Lung (tissue), 12 donors: Measurements from ENCODE around the gene HMG20B. TPM values are rescaled to one million over a fixed set of nuclear protein-coding genes. Genes with fewer than 3 reads are reported as not detected.

Experiments
- ATAC-seq: fragments of 200-7000 bp; cut with Tn5 transposase; one replicate; pipeline ENCODE4 v1.9.1; 2020; ENCODE audit warnings: moderate number of reproducible peaks; ENCODE audit not compliant: insufficient read depth, low FRiP score
- DNase-seq, 3 donors: peaks; one replicate each; pipeline ENCODE4 v3.0.0-alpha.2; 2013 to 2017
- H3K27ac ChIP-seq, 2 donors: one replicate each; pipeline ENCODE4 v1.5.1; 2013; ENCODE audit warnings: mild to moderate bottlenecking in 2 of 2, moderate library complexity in 2 of 2, control low read depth in 1 of 2, inconsistent platforms in 1 of 2, low read depth in 1 of 2, low read length in 1 of 2
- H3K27me3 ChIP-seq, 3 donors: one replicate each; pipeline ENCODE4 v1.5.1; 2013; ENCODE audit warnings: low read length in 2 of 3; ENCODE audit not compliant: control insufficient read depth in 3 of 3, insufficient read depth in 3 of 3
- H3K36me3 ChIP-seq, 4 donors: one replicate each; pipeline ENCODE4 v1.5.1; 2013; ENCODE audit warnings: low read length in 4 of 4, mild to moderate bottlenecking in 1 of 4, moderate library complexity in 1 of 4; ENCODE audit not compliant: control insufficient read depth in 4 of 4, insufficient read depth in 4 of 4
- H3K4me1 ChIP-seq, 5 donors: one replicate each; pipeline ENCODE4 v1.5.1; 2013; ENCODE audit warnings: low read length in 5 of 5, mild to moderate bottlenecking in 2 of 5, moderate library complexity in 1 of 5; ENCODE audit not compliant: control insufficient read depth in 5 of 5, insufficient read depth in 5 of 5
- H3K4me3 ChIP-seq: one replicate; pipeline ENCODE4 v1.5.1; 2013; ENCODE audit warnings: mild to moderate bottlenecking, control low read depth, moderate library complexity
- H3K9ac ChIP-seq, 2 donors: one replicate each; pipeline ENCODE4 v1.5.1; 2013; ENCODE audit warnings: low read length in 2 of 2, control low read depth in 1 of 2; ENCODE audit not compliant: insufficient read depth in 1 of 2
- H3K9me3 ChIP-seq, 4 donors: one replicate each; pipeline ENCODE4 v1.5.1; 2013; ENCODE audit warnings: low read length in 3 of 4, mild to moderate bottlenecking in 1 of 4, moderate library complexity in 1 of 4; ENCODE audit not compliant: control insufficient read depth in 4 of 4, insufficient read depth in 3 of 4
- CTCF ChIP-seq: IDR thresholded peaks from 2 replicates; pipeline ENCODE4 v1.5.1; 2012; ENCODE audit warnings: mild to moderate bottlenecking; ENCODE audit errors: control extremely low read depth, extremely low read depth
- WGBS, 2 donors: extraction: QIAGEN DNeasy Blood & Tissue Kit; methylation state at CpG; one replicate each; pipeline ENCODE4 v1.1.7; 2013; 5-methylcytosine and 5-hydroxymethylcytosine counted together
- polyA plus RNA-seq, 2 donors: library from polyadenylated mRNA; stranded (reverse); fragments of 200-250 nt; gene quantifications; one replicate each; pipeline ENCODE4 v1.2.1, GENCODE V29; 2013
- total RNA-seq, 2 donors: library from RNA; depleted of rRNA in 1 of 2; stranded (reverse); fragments of >200 nt in 1 of 2; gene quantifications; one replicate each; pipeline ENCODE4 v1.2.1, GENCODE V29; 2014 to 2021
- donor health status: control.
- donor health status: control.
- donor health status: Bipolar disorder and iron deficiency.
- donor health status: healthy.
- donor health status: DM: yes; HTN: yes; CAD: no.

Gene HMG20B
- total and polyA plus RNA-seq, 4 donors = 51.1 to 93.4 (median 75.8) TPM

GRCh38 chr19:3538965-3539755 is 33.6 kb upstream of the HMG20B start, which contains the start of gene TEKTIP1:
Gene TEKTIP1 (plus strand): TSS chr19:3539174. CDS start chr19:3539178, 4 bp downstream.
- Histone ChIP-seq H3K36me3 (peaks cover 0 to 48% (median 6%) of the 10 kb centered on the region in 4 donors), H3K9me3 (no peaks in the 10 kb centered on the region), H3K4me1 (peaks cover 0 to 11% (median 0%) of the 10 kb centered on the region in 5 donors), H3K4me3 (no peak within 1 kb of the TSS), H3K9ac (no peak within 1 kb of the TSS), H3K27ac (no peak within 1 kb of the TSS), H3K27me3 (no peaks in the 10 kb centered on the region)
- peak; percentile 41 to 57 (median 46) for DNase-seq
- no peak for ATAC-seq
- no peak for TF ChIP-seq CTCF
- 70 to 77% methylated on average over 25 to 28 of the region's 28 CpGs for WGBS, 2 donors

GRCh38 chr19:3539756-3540118 is 33.0 kb upstream of the HMG20B start:
- no peak overlapping the region for H3K27ac ChIP-seq
- no peak for ATAC-seq
- WGBS, 2 donors = 97 to 100% methylated on average over 1 of the region's 1 CpG
- no peaks in the 10 kb centered on the region for H3K9me3 ChIP-seq
- H3K9ac ChIP-seq = no peak overlapping the region
- TF ChIP-seq CTCF = no peak
- peaks cover 0 to 48% (median 5%) of the 10 kb centered on the region in 4 donors for H3K36me3 ChIP-seq
- no peak for DNase-seq
- H3K27me3 ChIP-seq = no peaks in the 10 kb centered on the region
- H3K4me1 ChIP-seq = peaks cover 0 to 11% (median 0%) of the 10 kb centered on the region in 5 donors
- no peak overlapping the region for H3K4me3 ChIP-seq

GRCh38 chr19:3543150-3544057 is 29.3 kb upstream of the HMG20B start:
- peaks cover 0 to 41% (median 4%) of the 10 kb centered on the region in 4 donors for H3K36me3 ChIP-seq
- no peak for ATAC-seq
- TF ChIP-seq CTCF = no peak
- H3K27ac ChIP-seq = no peak overlapping the region
- DNase-seq = no peak
- 89 to 92% methylated on average over 44 to 47 of the region's 47 CpGs for WGBS, 2 donors
- no peak overlapping the region for H3K4me3 ChIP-seq
- H3K9ac ChIP-seq = no peak overlapping the region
- no peaks in the 10 kb centered on the region for H3K27me3 ChIP-seq
- H3K4me1 ChIP-seq = peaks cover 0 to 11% (median 0%) of the 10 kb centered on the region in 5 donors
- no peaks in the 10 kb centered on the region for H3K9me3 ChIP-seq
